Stimulated activated CD4-positive, alpha-beta T cell treated with anti-CD3 and anti-CD28 coated beads, Interleukin-1b, Interleukin-23, amount 100 ng/mL, for 48 hours (primary cell): ENCODE measurements around the gene KCNMA1.

Source experiments
- DNase-seq: peaks from one replicate; pipeline ENCODE4 v3.0.0-alpha.2; 2020

KCNMA1 gene

GRCh38 chr10:77163670-77164348 is 473.8 kb downstream of the KCNMA1 start:
- DNase-seq: no peak

GRCh38 chr10:77162697-77163096 is 474.9 kb downstream of the KCNMA1 start:
- no peak for DNase-seq

DNA sequence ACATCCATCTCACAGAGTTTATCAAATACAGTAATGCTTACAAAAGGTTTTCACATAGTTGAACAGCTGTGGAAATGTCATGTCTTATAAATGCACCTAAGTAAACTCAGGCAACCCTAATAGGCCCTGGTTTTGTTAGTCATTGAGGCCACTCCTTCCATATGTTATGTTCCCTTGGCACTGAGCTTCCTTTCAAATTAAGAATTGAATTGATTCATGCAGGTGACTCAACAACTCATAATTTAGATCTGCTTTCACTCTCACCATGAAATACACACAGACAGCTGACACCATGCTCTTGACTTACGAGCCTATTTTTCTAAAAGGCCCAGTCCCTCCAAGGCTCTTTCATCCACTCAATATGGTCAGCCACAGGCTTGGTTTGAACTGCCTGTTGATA is 476.9 kb downstream of the KCNMA1 start:
- DNase-seq: no peak

DNA sequence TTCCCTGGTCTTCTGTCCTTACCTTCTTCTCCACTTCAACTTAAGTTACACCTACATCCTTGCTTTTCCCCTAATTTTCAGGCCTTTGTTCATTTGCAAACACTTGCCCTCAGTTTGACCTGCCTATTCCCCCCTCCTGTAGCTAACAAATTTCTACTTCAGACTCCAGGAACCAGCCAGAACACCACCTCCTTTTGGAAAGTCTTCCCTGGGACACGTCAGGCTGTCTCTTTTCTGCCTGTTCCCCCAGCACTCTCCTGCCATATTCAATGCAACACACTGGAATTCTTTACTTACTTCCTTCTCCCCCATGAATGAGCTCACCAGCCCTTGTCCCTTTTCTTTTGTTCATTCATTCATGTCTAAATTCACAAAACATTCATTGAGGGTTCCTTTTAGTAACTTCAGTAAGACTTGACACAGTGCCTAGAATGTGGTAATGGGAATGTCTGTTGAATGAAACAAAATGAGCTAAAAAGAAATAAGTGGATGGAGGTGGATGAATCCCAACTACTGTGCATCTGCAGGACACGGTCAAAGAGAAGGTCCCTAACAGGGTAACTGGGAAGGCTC is 478.0 kb downstream of the KCNMA1 start:
- DNase-seq: no peak

DNA sequence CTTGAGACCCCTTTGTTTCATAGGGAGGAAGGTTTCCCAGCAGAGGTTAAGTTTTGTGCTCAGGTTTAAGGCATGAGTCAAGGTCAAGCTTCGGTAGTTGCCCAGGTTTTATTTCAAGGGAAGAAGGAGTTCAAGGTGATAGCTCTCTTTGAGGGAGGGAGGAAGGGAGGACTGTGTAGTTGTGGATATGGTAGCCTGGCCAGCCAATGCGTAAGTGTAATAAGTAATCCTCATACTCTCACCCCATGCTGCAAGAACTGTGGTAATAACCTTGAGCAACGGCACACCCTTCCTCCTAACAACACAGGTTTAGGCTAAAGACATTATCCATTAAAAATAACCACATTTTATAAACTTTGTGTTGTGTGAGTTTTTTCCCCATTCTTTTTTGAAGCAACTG is 478.9 kb downstream of the KCNMA1 start:
- DNase-seq: no peak

DNA sequence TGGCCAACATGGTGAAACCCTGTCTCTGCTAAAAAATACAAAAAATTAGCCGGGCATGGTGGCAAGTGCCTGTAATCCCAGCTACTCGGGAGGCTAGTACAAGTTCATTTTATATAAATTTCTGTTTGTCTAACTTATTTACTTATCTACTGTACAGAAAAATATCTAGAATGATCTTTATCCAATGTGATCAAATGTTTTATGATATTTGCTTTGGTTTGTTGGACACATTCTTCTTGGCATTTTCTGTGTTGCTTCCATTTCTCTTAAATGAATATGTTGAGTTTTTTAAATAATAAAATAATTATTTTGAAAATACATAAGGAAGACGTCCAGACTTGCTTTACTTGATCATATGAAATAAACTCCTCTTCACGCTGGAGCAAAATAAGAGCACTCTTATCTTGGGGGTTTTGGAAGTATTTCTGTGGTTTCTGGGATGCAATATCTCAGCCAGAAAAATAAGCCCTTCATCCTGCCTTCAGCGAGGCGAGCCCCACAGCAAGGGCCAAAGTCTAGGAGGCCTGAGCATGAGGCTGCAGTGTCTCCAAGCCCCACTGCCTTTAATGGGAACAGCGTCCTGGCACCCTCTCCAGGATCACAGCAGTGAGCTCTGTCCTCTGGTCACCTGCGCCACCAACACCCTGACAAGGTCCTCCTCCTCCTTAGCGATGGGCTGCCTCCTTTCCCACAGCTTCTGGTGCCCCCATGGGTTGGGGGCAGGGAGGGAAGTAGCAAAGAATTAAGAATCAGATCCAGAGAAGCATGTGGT is 480.2 kb downstream of the KCNMA1 start:
- DNase-seq: no peak

DNA sequence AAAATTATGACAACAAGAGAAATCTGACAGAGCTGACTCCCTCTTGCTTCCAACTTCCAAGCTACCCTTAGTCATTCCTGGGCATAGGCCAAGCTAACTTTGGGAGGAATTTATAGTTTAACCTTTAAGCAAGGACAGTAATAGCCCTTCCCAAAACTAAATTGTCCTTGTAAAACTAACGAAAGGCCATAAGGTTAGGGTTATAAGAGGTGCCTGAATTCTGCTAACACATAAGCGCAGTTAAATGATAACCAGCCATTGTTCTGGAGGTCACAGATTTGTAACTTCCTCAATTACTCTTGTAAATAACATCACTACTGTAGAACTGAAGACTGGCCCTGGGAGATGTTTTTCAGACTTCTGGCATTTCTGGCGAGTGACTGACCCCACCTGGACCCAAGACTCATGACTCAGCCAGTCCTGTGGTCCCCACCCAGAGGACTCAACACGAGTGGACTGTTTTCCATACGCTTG is 481.2 kb downstream of the KCNMA1 start:
- DNase-seq: no peak

DNA sequence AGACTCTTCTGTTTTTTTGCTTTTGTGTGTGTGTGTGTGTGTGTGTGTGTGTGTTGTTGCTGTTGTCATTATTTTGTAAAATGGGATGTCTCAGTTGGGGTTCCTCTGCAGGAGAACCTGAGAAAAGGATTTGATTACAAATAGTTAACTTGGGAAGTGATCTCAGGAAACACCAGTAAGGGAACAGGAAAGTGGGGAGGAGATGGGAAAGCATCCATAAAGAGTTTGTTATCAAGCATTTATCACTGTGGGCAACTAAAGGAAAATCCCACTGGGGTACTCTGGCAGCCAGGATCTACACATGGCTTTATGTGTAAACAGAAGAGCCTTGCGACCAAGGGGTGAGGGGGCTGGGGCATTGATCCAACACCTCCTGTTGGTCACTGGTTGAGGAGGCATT is 485.4 kb downstream of the KCNMA1 start:
- DNase-seq: no peak

DNA sequence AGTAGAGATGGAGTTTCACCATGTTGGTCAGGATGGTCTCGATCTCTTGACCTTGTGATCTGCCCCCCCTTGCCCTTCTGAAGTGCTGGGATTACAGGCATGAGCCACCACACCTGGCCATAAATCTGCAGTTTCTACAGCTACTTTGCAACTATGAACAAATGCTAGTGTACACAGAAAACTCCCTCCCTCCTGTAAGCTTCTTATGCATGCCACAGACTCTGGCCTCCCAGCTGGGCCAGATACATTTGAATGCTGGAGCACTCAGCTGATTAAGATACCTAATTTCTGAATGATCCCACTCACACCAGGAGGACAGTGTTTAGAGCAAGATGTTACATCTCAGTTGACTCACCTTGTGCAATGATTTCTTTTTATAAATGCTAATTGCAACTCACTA is 486.2 kb downstream of the KCNMA1 start:
- no peak for DNase-seq

DNA sequence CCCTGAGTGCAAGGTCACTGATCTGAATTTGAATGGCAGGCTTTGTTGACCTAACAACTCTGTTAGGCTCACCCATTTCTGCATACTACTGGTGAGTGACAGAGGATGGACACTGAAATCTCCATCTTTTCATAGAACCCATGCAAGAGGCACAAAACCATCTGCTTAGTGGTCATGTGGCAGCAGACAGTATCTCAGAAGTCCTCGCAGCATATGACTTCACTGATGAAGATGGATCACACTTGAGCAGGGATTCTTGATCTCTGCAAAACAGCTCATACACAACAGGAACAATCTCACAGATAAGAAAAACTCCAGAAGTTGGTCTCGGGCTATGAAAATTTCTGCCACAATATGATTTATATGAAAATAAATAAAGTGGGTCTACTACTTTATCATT is 487.9 kb downstream of the KCNMA1 start:
- DNase-seq: no peak

- no peak for DNase-seq
Measured at GRCh38 chr10:77149001-77149400, 488.6 kb downstream of the KCNMA1 start.

DNA sequence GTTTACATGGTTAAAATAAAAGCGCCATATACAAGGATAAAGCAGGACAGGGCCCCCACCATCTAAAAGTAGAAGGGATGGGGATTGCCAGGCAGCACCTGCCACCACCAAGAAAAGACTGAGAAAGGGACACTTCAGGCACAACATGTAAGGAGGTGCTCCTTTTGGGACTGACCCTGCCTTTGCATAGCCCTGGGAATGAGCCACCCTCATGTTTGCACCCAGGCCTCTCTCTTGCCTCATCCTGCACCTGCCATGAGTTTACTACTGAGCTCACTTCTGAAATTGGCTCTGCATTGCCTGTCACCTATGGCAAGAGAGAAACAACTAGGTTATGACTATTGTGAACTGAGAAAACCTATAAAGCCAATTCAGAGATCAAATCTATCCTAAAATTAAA is 489.7 kb downstream of the KCNMA1 start:
- no peak for DNase-seq

DNA sequence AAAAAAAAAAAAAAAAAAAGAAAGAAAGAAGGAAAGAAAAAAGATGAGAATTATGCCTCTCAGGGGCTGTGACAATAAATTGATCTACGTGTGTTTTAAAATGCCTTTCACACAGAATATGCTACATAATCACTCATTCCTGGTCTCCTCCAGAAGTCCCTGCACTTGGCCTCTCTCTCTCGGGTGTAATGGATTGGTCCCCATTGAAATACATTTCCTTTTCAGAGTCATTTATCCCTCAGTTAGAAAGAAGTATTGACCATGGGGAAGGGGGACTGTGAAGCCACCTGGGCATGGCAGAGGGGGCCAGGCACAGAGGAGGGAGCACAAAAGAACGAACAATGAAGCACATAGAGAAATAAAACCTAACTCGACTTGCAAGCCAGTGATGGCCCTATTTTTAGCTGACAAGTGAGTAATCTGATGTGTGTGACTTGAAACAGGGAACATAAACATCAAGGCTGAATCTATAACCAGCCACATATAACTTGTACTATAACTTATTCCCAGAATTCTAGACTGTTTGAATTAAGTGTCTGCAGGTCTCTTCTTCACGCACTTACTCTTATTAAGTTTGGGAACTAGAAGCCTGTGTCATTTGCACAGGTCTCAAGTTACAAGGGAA is 490.8 kb downstream of the KCNMA1 start:
- DNase-seq: no peak

DNA sequence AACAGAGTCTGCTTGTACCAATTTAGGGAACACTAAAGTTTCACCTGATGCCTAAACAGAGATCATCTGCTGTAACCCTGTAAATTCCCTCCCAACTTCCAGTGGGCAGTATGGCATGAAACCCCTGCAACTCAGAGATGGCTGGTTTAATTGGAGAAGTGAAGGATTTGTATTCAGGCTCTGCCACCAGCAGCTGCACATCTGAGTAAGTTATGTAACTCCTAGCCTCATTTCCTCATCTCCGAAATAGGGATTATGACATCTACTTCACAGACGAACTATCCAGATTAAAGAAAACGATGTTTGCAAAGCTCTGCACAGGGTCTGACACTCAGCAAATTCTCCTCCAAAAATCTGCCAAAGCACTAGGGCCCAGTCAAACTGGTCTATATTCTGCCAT is 493.0 kb downstream of the KCNMA1 start:
- DNase-seq: no peak

GRCh38 chr10:77139252-77140160 is 498.1 kb downstream of the KCNMA1 start:
- DNase-seq: no peak

DNA sequence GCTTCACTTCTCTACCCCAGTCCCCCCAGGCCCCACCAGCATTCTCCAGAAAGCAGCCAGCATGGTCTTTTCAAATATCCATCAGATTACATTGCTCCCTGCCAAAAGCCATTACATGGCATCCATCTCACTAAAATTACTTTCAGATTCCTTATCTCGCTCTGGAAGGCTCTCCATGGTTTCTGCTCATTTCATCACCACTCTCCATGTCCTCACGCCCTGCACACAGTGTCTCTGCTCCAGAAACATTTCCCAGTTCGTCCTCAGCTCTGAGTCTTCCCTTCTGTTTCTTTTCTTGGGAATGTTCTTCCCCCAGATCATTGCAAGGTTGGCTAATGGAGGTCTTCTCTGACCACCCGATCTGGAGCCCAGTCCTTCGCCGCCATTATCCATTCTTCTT is 499.1 kb downstream of the KCNMA1 start:
- DNase-seq: no peak

- DNase-seq: no peak
Measured at GRCh38 chr10:77135555-77135954, 502.1 kb downstream of the KCNMA1 start.

GRCh38 chr10:77131214-77131613 is 506.4 kb downstream of the KCNMA1 start:
- DNase-seq: no peak

GRCh38 chr10:77127243-77127642 is 510.4 kb downstream of the KCNMA1 start:
- no peak for DNase-seq

DNA sequence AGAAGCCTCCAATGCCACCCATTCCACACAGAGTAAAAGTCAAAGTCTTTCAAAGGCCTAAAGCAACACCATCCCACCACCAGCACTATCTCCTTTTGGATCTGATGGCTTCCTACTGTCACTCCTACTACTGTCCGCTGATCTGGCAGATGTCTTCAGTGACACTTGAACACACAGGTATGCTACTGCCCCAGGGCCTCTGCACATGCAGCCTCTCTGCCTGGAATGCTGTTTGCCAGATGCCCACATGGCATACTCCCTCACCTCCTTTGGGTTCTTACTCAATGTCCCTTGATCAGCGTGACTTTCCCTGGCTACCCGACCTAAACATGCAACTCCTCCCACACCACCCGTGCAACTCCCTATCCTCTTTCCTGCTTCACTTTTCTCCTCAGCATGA is 512.4 kb downstream of the KCNMA1 start:
- DNase-seq: no peak

GRCh38 chr10:77123330-77123729 is 514.3 kb downstream of the KCNMA1 start:
- DNase-seq: no peak

- no peak for DNase-seq
Measured at GRCh38 chr10:77121829-77122228, 515.8 kb downstream of the KCNMA1 start.
